Stimulated activated CD4-positive, alpha-beta T cell treated with anti-CD3 and anti-CD28 coated beads, Interleukin-1b, Interleukin-23, amount 100 ng/mL, for 48 hours (primary cell): ENCODE measurements around the gene ZNF217.
"Not testable (repeated sequence)": the region's sequence is repeated elsewhere in the genome, so short reads cannot be mapped to it uniquely, and the experiment has no call there.

Experiments
- DNase-seq: peaks from one replicate; pipeline ENCODE4 v3.0.0-alpha.2; 2020

ZNF217 gene

DNA sequence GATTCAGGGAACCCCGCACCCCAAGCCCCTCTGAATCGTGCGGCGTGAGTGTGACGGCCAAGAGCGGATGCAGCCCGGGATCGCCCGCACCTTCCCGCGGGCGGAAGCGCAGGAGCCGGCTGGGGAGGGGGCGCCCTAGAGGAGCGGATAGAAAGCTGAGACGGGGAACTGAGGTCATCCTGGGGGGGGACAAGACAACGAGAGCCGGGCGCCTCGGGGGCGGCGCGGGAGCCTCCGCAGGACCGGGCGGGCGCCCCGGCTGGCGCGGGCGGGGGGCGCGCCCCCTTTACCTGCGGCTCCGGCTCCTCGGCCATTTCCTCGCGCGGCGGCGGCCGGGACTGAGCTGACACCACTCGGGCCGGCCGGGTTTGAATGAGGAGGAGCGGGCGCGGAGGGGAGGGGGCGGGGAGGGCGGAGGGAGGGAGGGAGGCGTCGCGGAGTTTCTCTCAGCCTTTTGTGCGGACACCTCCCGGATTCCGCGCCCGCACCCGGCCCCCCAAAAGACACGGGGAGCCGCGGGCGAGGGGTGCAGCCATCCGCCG is at the start of gene ZNF217:
ZNF217 (minus strand) TSS at position 374 of the 542 bp plus-strand sequence. CDS start 11,013 bp downstream, outside the sequence.
- DNase-seq, result peak; percentile 82

DNA sequence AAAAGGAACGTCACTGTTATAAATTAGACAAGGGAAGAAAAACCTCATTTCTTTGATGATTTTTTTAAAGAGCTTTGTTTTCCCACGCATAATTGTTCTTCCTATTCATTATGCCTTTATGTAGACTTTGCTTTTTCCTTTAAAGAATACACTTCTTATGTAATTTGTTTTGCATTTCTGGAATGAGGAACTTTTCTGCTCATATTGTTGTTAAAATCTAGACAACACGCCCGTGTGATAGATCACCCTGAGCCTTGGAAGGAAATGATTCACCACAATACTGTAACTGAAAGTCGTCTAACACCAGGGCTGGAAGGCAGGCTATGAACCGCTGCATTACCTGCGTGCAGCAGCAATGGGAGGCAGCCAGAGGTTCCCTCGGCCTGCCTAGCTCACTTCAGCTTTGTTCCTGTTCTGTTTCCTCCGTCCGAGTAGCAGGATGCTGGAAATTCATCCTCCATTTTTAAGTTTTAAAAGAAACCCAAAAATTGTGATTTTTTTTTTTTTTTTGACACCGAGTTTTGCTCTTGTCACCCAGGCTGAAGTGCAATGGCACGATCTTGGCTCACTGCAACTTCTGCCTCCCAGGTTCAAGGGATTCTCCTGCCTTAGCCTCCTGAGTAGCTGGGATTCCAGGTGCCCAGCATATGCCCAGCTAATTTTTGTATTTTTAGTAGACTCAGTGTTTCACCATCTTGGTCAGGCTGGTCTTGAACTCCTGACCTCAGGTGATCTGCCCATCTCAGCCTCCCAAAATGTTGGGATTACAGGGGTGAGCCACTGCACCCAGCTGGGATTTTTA is 49.6 kb upstream of the ZNF217 start:
- DNase-seq, result peak; percentile 69

DNA sequence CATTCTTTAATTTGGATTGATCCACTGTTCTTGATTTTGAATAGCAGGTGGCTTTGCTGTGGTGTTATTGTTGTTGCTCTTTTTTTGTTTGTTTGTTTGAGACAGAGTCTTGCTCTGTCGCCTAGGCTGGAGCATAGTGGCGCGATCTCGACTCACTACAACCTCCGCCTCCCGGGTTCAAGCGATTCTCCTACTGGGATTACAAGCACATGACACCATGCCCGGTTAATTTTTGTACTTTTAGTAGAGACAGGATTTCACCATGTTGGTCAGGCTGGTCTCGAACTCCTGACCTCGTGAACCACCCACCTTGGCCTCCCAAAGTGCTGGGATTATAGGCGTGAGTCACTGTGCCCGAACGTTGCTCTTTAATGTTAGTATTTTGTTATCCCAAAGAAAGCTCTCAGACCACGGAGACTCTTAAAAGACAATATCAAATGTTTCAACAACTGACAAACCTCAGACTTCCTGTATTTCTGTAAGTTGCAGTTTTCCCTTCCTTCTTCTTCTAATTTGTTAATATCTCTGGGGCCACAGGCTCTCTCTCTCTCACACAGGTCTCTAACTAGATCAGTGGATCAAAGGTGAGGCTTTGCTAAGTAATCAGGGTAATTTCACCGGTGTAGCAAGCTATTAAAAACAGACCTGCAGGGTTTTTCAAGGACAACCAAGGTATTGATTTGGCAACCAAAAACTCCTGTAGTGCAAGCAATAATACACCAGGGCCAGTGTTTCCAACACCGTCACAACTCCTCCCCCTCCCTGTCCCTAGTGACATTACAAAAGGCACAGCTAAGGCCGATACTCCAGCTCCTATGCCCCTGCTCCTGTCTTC is 48.8 kb upstream of the ZNF217 start:
- peak; percentile 46 for DNase-seq

DNA sequence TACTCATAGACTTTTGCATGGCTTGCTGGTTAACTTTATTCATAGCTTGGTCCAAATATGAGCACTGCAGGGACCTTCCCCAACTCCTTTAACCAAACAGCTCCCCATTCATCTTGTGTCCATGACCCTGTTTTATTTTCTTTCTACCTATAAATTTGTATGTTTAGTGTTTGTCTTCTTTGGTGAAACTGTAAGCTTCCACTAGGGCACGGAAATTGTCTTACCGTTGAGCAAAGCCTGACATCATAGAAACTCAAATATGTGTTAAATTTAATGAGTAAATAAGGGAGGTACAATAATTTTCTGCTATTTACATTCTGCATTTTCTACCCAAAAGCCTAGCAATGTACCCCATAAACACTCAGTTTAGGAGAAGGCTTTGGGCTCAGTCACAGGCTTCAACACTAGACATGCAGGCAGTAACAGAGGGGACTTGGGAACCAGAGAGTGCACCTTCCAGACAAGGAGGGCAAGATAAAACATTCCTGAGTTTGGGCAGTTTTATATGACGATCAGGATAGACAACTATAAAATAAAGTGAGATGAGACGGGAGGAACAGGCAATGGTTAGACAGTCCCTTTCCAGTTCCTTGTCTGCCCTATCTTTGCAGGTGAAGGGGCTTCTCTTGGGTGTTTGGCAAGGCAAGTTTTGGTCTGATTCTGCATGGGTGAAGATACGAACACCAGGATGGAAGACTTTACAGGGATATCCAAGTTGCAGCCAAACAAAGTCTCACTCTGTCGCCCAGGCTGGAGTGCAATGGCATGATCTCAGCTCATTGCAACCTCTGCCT is 46.2 kb upstream of the ZNF217 start:
- DNase-seq, result no peak

DNA sequence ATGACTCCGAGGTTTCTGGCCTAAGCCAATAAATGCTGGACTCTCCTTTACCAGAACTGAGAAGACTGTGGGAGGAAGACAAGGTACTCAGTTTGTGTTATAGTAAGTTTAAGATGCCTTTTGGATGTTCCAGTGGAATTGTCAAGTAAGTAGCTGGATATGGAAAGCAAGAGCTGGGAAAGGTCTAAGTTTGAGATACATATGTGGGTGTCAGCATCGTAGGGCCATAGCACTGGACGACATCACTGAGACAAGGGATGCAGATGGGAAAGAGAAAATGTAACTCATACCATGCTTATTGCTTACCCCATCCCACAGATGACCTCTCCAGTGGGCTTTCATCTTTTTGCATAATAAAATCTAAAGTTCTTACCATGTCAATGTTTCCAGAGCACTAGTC is 45.5 kb upstream of the ZNF217 start:
- no peak for DNase-seq

DNA sequence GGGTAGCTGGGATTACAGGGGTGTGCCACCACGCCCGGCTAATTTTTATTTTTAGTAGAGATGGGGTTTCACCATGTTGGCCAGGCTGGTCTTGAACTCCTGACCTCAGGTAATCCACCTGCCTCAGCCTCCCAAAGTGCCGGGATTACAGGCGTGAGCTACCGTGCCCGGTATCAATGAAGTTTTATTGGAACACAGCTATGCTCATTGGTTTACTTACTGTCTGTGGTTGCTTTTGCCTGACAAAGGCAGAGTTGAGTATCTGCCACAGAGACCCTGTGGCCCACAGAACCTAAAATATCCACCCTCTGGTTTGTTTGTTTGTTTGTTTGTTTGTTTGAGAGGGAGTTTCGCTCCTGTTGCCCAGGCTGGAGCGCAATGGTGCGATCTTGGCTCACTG is 43.7 kb upstream of the ZNF217 start:
- DNase-seq, result not testable (repeated sequence)

DNA sequence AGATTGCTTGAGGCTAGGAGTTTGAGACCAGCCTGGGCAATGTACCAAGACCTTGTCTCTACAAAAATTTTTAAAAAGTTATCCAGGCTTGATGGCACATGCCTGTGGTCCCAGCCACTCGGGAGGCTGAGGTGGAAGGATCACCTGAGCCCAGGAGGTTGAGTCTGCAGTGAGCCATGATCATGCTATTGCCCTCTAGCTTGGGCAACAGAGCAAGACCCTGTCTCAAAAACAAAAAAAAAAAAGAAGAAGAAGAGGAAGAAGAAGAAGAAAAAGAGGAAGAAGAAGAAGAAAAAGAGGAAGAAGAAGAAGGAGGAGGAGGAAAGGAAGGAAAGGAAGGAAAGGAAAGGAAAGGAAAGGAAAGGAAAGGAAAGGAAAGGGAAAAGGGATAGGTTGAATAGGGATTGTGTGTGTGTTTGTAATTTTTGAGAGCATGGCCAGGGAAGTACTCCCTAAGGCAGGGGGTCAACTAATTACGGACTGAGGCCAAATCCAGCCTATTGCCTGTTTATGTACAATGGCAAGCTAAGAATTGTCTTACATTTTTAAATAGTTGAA is 43.0 kb upstream of the ZNF217 start:
- no peak for DNase-seq

DNA sequence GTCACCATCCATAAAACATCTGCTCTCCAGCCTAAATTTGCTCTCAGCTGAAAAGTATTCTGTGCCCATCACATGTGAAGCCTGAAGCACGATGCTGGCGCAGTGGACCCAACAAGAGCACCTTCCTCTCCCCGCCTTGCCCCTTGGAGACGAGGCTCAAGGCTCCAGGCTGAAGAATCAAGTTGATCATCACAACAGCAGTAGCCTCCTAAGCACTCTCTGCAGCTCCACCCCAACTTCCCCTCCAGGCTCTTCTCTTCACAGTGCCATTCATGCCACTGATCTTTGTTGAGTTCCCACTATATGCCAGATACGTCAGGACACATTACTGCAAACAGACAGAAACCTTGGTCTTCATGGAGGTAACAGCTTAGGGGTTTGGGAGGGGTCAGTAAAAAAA is 41.6 kb upstream of the ZNF217 start:
- no peak for DNase-seq

DNA sequence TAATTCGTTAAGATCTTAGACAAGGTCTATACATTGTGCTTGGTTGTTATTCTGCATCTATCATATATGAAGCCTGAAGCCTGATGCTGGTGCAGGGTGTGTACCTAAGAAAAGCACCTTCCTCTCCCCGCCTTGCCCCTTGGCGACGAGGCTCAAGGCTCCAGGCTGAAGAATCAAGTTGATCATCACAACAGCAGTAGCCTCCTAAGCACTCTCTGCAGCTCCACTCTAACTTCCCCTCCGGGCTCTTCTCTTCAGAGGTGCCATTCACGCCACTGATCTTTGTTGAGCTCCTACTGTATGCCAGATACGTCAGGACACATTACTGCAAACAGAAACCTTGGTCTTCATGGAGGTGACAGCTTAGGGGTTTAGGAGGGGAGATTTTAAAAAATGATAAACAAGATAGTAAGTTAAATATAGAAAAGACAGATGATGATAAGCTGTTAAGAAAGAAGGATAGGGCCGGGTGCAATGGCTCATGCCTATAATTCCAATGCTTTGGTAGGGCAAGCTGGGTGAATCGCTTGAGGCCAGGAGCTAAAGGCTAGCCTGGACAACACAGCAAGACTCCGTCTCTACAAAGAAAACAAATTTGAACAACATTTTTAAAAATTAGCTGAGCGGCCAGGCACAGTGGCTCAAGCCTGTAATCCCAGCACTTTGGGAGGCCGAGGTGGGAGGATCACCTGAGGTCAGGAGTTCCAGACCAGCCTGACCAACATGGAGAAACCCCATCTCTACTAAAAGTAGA is 38.4 kb upstream of the ZNF217 start:
- no peak for DNase-seq

DNA sequence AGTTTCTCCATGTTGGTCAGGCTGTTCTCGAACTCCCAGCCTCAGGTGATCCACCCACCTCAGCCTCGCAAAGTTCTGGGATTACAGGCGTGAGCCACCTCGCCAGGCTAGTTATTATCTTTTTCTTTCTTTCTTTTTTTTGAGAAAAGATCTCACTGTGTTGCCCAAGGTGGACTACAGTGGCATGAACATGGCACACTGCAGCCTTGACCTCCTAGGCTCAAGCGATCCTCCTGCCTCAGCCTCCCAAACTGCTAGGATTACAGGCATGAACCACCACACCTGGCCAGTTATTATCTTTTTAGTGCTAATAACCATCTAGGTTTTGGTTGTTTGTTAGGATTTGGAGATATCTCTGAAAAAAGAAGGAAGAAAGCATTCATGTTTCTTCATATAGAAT is 35.8 kb upstream of the ZNF217 start:
- no peak for DNase-seq

DNA sequence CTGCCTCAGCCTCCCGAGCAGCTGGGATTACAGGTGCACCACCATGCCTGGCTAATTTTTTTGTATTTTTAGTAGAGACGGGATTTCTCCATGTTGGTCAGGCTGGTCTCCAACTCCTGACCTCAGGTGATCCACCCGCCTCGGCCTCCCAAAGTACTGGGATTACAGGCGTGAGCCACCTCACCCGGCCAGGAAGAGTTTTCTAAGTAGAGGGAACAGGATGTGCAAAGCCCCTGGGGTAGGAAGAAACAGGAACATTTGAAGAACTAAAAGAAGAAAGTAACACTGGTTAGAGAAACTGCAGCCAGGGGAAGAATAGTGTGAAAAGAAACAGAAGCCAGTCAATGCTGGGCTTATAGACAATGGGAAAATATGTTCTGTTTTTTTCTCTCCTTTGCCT is 35.1 kb upstream of the ZNF217 start:
- DNase-seq, result not testable (repeated sequence)

DNA sequence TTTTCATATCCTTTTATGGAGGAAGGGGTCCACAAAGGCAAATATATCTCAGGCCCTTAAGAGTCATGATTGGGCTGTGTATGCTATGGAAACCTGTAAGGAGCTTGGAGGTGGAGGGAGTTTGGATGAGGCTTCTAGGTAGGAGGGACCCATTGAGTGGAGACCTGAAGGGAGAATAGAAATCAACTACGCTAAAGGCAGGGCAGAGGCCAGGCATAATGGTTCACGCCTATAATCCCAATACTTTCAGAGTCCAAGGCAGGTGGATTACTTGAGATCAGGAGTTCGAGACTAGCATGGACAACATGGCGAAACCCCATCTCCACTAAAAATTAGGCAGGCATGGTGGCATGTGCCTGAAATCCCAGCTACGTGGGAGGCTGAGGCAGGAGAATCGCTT is 34.4 kb upstream of the ZNF217 start:
- DNase-seq, result no peak

DNA sequence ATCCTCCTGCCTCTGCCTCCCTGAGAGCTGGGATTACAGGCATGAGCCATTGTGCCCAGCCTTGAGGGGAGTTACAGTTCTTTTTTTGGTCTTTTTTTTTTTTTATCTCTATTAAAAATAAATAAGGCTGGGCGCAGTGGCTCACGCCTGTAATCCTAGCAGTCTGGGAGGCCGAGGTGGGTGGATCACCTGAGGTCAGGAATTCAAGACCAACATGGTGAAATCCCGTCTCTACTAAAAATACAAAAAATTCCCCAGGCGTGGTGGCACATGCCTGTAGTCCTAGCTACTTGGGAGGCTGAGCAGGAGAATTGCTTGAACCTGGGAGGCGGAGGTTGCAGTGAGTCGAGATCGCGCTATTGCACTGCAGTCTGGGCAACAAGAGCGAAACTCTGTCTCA is 33.4 kb upstream of the ZNF217 start:
- DNase-seq, result not testable (repeated sequence)

DNA sequence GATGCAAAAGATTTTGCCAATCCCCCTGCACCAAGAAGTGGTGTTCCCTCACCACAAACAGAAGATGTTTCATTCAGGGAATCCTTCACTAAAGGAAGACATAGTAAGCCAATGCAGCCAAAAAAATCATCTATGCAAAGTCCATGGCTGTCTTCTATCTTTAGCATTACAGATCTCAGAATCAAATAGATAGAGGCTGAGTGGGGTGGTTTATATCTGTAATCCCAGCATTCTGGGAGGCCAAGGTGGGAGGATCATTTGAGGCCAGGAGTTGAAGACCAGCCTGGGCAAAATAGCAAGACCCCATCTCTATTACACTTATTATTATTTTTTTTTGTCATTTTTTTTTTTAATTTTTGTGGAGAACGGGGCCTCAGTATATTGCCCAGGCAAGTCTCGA is 32.9 kb upstream of the ZNF217 start:
- no peak for DNase-seq

DNA sequence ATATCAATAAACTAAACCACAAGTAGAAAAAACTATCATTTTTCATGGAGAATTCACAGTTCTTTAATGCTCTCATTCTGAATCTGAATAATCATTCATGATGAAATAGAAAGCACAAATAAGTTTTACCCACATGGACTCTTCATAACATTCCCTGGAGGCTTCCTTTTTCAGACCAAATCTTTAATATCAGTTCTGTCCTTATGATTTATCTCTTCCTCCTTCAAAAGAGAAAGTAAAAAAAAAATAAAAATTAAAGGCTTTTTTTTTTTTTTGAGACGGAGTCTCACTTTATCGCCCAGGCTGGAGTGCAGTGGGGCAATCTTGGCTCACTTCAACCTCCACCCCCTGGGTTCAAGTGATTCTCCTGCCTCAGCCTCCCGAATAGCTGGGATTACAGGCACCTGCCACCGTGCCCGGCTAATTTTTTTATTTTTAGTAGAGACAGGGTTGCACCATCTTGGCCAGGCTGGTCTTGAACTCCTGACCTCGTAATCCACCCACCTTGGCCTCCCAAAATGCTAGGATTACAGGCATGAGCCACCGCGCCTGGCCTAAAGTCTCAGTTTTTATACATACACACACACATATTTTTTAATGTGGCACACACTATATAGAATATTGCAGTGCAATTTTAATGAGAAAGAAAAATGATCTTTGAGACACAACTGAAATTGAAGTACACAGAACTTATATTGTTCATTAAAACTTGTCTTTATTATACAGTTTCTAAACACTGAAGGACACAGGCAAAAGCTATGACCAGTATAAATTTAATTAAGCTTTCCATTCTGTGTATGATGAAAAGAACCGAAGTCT is 31.9 kb upstream of the ZNF217 start:
- no peak for DNase-seq

DNA sequence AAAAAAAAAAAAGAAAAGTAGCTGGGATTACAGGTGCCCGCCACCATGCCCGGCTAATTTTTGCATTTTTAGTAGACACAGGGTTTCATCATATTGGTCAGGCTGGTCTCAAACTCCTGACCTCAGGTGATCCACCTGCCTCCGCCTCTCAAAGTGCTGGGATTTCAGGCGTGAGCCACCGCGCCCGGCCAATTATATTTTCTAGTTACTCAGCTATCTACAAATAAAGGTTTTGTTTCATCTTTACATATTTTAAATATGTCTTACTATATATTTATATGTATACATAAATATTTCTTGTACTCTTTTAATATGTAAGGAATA is 31.2 kb upstream of the ZNF217 start:
- DNase-seq, result not testable (repeated sequence)

DNA sequence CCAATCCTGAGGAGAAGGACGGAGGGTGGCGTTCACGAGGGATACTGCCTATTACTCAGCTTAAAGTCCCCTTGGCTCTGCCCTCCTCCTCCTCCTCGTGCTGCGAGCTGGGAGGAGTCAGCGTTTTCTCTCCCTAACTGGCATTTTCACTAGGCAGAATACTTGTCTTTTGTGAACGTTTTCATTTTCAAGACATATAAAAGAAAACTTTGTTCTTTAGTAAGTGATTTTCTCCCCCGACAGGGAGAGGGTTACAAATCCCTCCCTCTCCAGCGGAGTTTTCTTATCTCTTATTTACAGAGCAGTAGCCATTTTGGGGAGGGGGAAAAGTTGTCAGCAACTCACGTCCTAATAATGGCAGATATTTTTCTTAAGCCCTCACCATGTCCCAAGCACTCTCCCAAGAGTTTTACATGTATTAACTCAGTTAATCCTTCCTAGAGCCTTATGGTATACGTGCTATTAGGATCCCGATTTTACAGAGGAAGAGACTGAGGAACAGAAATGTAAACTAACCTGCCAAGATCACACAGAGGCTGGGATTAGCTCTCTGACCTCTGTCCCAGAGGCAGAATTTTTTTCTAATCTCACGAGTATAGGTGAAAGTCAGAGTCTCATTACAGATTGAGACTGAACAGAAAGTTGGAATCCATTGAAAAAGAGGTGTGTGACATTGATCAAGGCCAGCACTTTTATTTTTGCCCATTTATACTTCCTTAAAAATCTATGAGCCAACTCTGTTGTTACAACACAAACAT is 30.0 kb upstream of the ZNF217 start:
- DNase-seq, result peak; percentile 48

DNA sequence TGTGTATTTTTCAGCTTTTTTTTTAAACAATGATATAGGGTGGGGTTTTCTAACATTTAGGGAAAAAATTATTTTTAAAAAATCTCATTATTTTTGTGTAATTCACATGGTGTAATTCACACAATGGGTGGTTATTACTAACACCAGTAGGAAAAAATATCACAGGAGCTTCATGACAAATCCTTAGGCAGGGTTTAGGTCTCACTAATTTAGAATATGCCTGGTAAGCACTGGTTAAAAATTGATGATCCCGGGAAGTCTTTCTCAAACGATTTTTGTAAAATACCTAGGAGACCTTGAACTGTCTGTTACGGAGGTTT is 29.5 kb upstream of the ZNF217 start:
- DNase-seq, result no peak

DNA sequence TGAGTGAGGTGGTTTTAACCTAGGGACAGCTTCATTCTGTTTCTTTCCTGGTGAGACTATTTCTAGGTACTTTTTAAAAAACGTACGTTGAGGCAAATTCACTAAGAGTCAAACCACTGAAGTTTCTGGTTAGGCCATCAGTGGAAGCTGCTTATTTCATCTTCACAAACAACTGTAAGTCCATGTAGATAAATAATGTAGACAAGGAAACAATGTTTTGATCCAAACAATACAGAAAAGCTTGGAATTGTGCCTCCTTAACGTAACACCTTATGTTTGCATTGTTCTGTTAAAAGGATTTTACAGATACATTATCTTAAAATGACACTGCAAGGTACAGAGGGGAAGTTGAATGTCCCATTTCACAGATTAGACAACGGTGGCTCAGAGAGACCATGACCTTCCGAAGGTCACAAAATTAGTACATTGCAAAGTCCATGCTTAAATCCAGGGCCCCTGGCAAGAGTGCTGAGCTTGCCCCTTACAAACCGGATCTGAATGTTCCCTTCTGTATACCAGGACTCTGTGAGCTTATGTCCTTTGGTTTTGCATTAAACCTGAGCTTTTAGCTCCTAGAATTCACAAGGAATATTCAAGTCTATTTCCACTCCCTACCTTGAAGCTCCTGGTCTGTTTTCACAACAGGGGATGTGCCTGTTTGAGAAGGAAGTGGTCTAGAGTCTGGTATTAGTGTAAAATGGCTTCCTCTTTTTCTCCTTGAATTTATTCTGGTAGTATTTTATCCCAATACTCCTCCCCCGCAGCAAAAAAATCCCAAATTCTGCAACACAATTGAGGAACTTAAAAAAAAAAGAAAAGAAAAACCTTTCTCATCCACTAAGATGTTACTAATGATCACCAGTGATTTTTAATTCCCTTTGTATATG is 28.9 kb upstream of the ZNF217 start:
- no peak for DNase-seq
